Skeletal muscle tissue (tissue), 4 donors: ENCODE measurements around the gene VRK2. TPM values are rescaled to one million over a fixed set of nuclear protein-coding genes. Genes with fewer than 3 reads are reported as not detected.
A peak's percentile ranks its signal among the peaks of the same experiment; 100 is the strongest.

Experiments used
- H3K27ac ChIP-seq: one replicate; pipeline ENCODE4 v1.7.0; 2013; ENCODE audit warnings: mild to moderate bottlenecking, low read depth, low read length, inconsistent platforms
- H3K27me3 ChIP-seq, 3 donors: one replicate each; pipeline ENCODE4 v1.7.0; 2013; ENCODE audit warnings: low read length in 3 of 3; ENCODE audit not compliant: control insufficient read depth in 3 of 3, insufficient read depth in 3 of 3
- H3K36me3 ChIP-seq, 3 donors: one replicate each; pipeline ENCODE4 v1.7.0; 2013; ENCODE audit warnings: low read length in 3 of 3; ENCODE audit not compliant: control insufficient read depth in 3 of 3, insufficient read depth in 3 of 3
- H3K4me1 ChIP-seq, 3 donors: one replicate each; pipeline ENCODE4 v1.7.0; 2013; ENCODE audit warnings: low read length in 3 of 3, mild to moderate bottlenecking in 3 of 3; ENCODE audit not compliant: control insufficient read depth in 3 of 3, insufficient read depth in 3 of 3
- H3K4me3 ChIP-seq, 3 donors: one replicate each; pipeline ENCODE4 v1.7.0; 2013; ENCODE audit warnings: low read length in 3 of 3
- H3K9ac ChIP-seq, 3 donors: one replicate each; pipeline ENCODE4 v1.7.0; 2013; ENCODE audit warnings: low read length in 3 of 3, mild to moderate bottlenecking in 3 of 3, moderate library complexity in 2 of 3, low read depth in 1 of 3
- H3K9me3 ChIP-seq, 3 donors: one replicate each; pipeline ENCODE4 v1.7.0; 2013; ENCODE audit warnings: low read length in 3 of 3; ENCODE audit not compliant: control insufficient read depth in 3 of 3
- total RNA-seq: library from RNA; depleted of rRNA; stranded (reverse); fragments of >200 nt; gene quantifications from one replicate; pipeline ENCODE4 v1.2.3, GENCODE V29; 2014
- donor health status: Osteomylitis.

Gene VRK2
- total RNA-seq, 1 donor from 2014 or later, result 9.9 TPM

DNA sequence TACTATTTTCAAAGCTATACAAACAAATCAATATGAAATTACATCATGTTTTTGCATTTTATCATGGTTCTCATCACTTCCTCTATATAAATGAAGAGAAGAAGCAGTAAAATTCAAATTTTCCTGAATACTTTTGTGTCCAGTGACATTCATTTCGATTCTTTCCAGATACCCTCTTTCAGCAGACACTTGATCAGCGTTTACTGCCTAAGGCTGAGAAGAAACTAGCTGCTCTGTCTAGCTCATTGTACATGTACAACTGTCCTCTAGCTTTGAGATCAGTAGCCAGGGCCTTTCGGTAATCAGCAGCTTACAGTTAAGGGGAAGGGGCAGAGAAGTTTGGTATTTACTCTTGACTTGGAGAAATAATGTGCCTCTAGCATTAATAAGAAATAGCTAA lies 4.8 kb downstream of the VRK2 start:
- no peaks in the 10 kb centered on the region for H3K9me3 ChIP-seq
- H3K4me3 ChIP-seq, result no peak overlapping the region
- H3K4me1 ChIP-seq, result peaks cover 10 to 16% (median 11%) of the 10 kb centered on the region in 3 donors
- no peak overlapping the region for H3K9ac ChIP-seq
- peaks cover 0 to 8% (median 0%) of the 10 kb centered on the region in 3 donors for H3K36me3 ChIP-seq
- no peaks in the 10 kb centered on the region for H3K27me3 ChIP-seq
- no peak overlapping the region for H3K27ac ChIP-seq

DNA sequence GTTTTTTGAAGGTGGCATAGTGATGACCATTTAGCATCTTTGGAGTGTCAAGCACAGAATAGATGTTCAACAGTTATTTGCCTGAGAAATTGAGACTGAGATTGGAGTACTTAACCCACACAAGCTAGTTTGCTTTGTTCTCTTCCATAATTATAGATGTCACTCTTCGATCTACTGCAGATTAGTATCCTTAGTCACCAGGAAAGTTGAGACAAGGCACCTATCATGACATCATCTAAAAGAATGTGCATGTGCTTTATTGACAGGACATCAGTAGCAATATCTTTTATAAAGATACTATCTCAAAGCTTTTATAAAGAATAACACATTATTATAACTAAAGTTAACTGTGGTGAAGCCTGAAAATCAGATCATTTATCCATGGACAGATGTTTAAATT lies 6.4 kb downstream of the VRK2 start:
- peaks cover 0 to 8% (median 0%) of the 10 kb centered on the region in 3 donors for H3K36me3 ChIP-seq
- H3K9ac ChIP-seq, result no peak overlapping the region
- H3K4me1 ChIP-seq, result peaks cover 10 to 17% (median 10%) of the 10 kb centered on the region in 3 donors
- no peak overlapping the region for H3K27ac ChIP-seq
- no peak overlapping the region for H3K4me3 ChIP-seq
- H3K9me3 ChIP-seq, result no peaks in the 10 kb centered on the region
- H3K27me3 ChIP-seq, result no peaks in the 10 kb centered on the region

DNA sequence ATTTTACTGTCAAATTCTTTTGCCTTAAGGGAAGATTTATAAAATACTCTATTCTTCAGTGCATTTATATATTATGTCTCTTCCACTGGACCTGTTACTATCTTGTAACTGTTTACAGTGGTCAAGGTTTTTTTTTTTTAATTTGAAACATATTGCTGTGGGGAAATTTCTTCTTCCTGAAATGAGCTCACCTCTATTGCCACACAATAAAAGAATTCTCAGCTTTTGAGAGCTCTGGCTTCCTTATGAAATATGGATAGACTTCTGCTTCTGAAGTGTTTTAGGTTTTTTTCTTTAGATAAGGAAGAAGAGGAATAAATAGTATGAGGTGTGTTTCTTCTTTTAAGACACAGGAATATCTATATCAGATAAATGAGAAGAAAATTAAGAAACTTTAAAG lies 7.7 kb downstream of the VRK2 start:
- H3K27me3 ChIP-seq, result no peaks in the 10 kb centered on the region
- H3K9me3 ChIP-seq, result no peaks in the 10 kb centered on the region
- H3K4me3 ChIP-seq, result no peak overlapping the region
- no peak overlapping the region for H3K9ac ChIP-seq
- H3K27ac ChIP-seq, result no peak overlapping the region
- peaks cover 0 to 9% (median 8%) of the 10 kb centered on the region in 3 donors for H3K36me3 ChIP-seq
- H3K4me1 ChIP-seq, result peaks cover 10 to 17% (median 13%) of the 10 kb centered on the region in 3 donors

DNA sequence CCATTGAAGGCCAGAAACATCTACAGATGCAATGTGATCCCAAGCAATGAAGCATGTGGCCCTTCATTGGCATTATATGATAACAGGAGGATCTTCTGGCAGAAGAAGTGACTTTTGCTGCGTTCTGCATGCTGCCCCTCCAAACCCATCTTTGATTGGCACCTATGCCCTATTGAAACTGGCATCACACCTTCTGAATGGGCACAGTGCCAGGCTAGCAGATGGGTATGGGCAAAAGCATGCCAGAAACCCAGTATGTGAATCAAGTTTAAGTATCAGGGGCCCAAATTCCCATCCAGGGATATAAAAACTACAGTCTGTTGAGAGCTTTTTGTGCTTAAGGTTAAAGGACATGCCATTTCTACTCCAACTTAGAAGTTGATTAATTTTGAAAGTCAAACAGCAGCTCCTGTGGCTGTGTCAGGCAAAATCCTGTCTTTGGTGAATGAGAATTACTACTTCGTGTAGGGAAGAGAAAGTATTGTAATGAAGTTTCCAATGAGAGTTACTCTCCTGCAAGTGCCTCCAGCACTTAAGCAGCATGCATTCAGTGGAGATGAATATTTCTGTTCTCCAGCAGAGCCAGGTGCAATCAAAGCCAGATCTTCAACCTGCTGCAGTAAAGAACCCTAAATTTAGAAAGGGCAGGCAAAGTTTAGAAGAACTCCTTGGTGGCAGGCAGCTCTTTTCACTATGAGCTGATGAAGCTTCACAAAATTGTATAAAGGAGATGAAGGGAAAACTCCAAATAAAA lies 8.6 kb downstream of the VRK2 start:
- H3K27ac ChIP-seq, result no peak overlapping the region
- no peak overlapping the region for H3K9ac ChIP-seq
- peaks cover 10 to 17% (median 13%) of the 10 kb centered on the region in 3 donors for H3K4me1 ChIP-seq
- H3K4me3 ChIP-seq, result peak overlapping the region in 1 of 3 donors; percentile 6
- no peaks in the 10 kb centered on the region for H3K9me3 ChIP-seq
- H3K36me3 ChIP-seq, result peaks cover 0 to 9% (median 6%) of the 10 kb centered on the region in 3 donors
- H3K27me3 ChIP-seq, result no peaks in the 10 kb centered on the region

DNA sequence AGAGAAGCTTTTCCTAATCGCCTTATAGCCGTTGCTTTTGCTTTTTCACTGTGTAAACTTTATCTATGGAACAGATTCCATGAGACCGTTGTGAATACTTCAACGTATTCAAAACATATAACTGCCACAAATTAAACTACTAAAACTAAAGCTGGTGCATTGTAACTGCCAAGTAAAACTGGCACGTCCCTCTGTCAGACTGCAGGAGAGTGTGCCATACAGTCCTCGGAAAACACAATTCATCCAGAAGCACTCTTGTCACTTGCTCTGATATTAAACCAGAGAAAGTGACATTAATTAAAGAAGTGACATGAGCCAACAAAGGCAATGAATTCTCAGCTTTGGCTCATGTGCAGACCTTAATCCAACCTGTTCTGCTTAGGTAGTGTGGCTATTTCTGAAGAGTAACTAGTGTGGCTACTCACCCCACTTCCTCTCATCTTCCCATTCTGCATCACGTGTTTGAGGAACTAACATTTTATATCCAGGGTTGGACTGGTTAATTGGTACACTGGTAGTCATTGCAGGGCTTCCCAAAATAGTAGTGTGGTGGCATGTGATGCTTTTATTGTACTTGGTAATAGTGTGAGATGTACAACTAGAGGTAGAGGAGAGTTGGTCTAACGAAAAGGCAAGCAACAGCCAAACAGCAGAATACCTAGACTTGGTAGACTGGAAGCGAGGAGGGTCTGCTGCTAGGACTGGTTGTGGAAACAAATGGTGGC lies 9.7 kb downstream of the VRK2 start:
- Histone ChIP-seq H3K27ac (peak overlapping the region; percentile 33), H3K4me3 (peak overlapping the region in 2 of 3 donors; percentile 4 to 25)

DNA sequence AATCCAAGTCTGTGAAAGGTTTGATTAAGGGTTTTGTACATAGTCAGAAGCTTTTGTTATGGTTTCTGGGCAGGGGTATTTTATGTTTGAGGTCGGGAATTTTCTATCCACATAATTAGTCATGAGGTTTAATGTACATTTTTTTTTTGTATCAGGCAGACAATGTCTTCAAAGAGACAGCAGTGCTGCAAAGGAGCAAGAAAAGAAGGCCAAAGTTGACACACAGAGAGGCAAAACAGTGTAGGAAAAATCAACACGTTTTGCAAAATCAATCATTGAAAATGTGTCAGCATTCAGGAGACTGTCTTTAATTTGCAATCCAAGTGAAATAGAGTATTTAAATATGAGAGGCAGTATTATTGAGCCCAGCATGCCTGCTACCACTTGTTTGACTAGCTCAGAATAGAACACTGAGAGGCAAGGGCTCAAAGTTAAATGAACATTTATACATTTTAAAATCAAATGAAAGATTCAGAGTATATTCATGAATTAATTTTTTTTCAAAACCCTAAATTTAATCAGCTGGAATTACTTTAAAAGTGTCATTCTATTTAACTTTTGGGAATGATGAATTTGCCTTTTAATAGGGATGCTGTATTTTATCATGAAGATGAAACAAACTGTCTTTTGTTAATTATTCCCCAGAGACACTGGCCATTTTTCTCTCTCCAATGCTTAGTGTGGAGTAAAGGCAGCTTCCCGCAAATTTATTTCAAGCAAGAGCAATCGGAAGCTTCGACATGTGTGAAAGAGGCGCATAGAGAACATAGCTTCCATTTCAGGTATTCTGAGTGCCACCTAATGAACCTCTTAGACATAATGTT lies 11.3 kb downstream of the VRK2 start:
- H3K4me1 ChIP-seq, result peaks cover 10 to 17% (median 13%) of the 10 kb centered on the region in 3 donors
- H3K9ac ChIP-seq, result no peak overlapping the region
- no peaks in the 10 kb centered on the region for H3K27me3 ChIP-seq
- no peak overlapping the region for H3K4me3 ChIP-seq
- H3K27ac ChIP-seq, result no peak overlapping the region
- H3K36me3 ChIP-seq, result peaks cover 0 to 9% (median 6%) of the 10 kb centered on the region in 3 donors
- no peaks in the 10 kb centered on the region for H3K9me3 ChIP-seq

More for the DNA sequence above, 9.7 kb downstream of the VRK2 start:
- Histone ChIP-seq H3K9me3 (no peaks in the 10 kb centered on the region), H3K9ac (peak overlapping the region in 1 of 3 donors; percentile 28), H3K4me1 (peaks cover 10 to 17% (median 13%) of the 10 kb centered on the region in 3 donors), H3K27me3 (no peaks in the 10 kb centered on the region), H3K36me3 (peaks cover 0 to 9% (median 4%) of the 10 kb centered on the region in 3 donors)

DNA sequence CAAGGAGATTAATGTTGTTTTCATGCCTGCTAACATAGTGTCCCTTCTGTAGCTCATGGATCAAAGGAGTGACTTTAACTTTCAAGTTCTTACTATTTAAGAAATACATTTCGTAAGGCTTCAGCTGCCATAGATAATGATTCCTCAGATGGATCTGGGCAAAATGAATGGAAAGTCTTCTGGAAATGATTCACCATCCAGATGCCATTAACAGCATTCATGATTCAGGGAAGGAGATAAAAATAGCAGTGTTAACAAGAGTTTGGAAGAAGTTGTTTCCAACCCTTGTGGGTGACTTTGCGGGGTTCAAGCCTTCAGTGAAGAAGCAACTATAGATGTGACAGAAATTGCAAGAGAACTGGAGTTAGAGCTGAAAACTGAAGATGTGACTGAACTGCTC lies 17.0 kb downstream of the VRK2 start:
- Histone ChIP-seq H3K27ac (peak overlapping the region; percentile 55), H3K27me3 (no peaks in the 10 kb centered on the region), H3K36me3 (peaks cover 0 to 5% (median 2%) of the 10 kb centered on the region in 3 donors), H3K9me3 (no peaks in the 10 kb centered on the region), H3K4me3 (no peak overlapping the region), H3K4me1 (peaks cover 0 to 3% (median 0%) of the 10 kb centered on the region in 3 donors), H3K9ac (no peak overlapping the region)

DNA sequence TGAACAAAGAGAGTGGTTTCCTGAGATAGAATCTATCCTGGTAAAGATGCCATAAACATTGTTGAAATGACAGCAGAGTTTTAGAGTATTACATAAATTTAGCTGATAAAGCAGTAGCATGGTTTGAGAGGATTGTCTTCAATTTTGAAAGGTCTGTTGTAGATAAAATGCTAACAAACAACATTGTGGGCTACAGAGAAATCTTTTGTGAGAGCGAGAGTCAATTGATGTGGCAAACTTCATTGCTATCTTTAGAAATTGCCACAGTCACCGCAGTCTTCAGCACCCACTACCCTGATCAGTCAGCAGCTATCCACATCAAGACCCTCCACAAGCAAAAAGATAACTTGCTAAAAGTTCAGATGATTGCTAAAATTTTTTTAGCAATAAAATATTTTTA lies 17.5 kb downstream of the VRK2 start:
- H3K9ac ChIP-seq, result no peak overlapping the region
- H3K4me3 ChIP-seq, result no peak overlapping the region
- H3K27me3 ChIP-seq, result no peaks in the 10 kb centered on the region
- H3K36me3 ChIP-seq, result peaks cover 0 to 4% (median under 1%) of the 10 kb centered on the region in 3 donors
- H3K4me1 ChIP-seq, result peaks cover 0 to 3% (median 0%) of the 10 kb centered on the region in 3 donors
- peak overlapping the region; percentile 55 for H3K27ac ChIP-seq
- no peaks in the 10 kb centered on the region for H3K9me3 ChIP-seq

DNA sequence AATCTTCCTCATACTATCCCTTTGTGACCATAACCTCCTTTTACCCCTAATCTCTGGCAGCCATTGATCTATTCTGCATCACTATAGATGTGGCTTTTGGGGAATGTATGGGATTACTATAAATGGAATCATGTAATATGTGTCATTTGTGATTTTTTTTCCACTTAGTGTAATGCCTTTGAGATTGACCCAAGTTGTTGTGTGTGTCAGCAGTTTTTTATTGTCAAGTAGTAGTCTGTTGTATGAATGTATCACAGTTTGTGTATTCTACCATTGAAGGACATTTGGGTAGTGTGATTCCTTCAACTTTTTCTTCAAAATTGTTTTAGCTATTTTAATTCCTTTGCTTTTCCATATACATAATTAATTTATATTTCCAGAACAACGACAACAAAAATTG lies 18.6 kb downstream of the VRK2 start:
- Histone ChIP-seq H3K9me3 (no peaks in the 10 kb centered on the region), H3K27me3 (no peaks in the 10 kb centered on the region), H3K4me1 (peaks cover 0 to 3% (median 0%) of the 10 kb centered on the region in 3 donors), H3K27ac (no peak overlapping the region), H3K9ac (no peak overlapping the region), H3K4me3 (no peak overlapping the region), H3K36me3 (peaks cover 0 to 11% (median 6%) of the 10 kb centered on the region in 3 donors)
